GM12878 (cell line): ENCODE results near the gene IGSF8. TPM values are rescaled to one million over a fixed set of nuclear protein-coding genes. Genes with fewer than 3 reads are reported as not detected.

Experiments
- ATAC-seq: fragments of 200-7000 bp; cut with Tn5 transposase; 3 replicates; pipeline ENCODE4 v1.9.1; 2020; ENCODE audit warnings: mild to moderate bottlenecking, moderate library complexity
- BruUV-seq: library from RNA; stranded (reverse); fragments of 400-500 nt; replicated peaks from 2 replicates; lab custom pipeline; 2021; lab: Mats Ljungman, UMichigan
- CTCF ChIA-PET: fragments of 300-600 bp; sonication (Branson Sonifier 250); formaldehyde crosslinking; extraction: SDS; loops from one replicate; lab custom pipeline; 2021; ENCODE audit warnings: inconsistent platforms; lab: Yijun Ruan, JAX
- POLR2A ChIA-PET: fragments of 350-600 bp; formaldehyde crosslinking; extraction: SDS; loops from one replicate; lab custom pipeline; 2021; ENCODE audit warnings: inconsistent platforms; lab: Charles Lee
- RAD21 ChIA-PET: fragments of 300-600 bp; sonication (Branson Sonifier 250); formaldehyde crosslinking; loops from one replicate; lab custom pipeline; 2023; ENCODE audit warnings: antibody characterized with exemption; ENCODE audit not compliant: unreplicated experiment; lab: Charles Lee
- SMC1A ChIA-PET: fragments of 300-600 bp; sonication (Branson Sonifier 250); formaldehyde crosslinking; loops from one replicate; lab custom pipeline; 2023; ENCODE audit not compliant: unreplicated experiment, uncharacterized antibody; lab: Charles Lee
- DNase-seq: peaks from one replicate; pipeline ENCODE4 v3.0.0-alpha.2; 2011; ENCODE audit warnings: low read depth, low spot score
- FAIRE-seq: peaks from 3 replicates; lab custom pipeline; 2011; peaks lifted over from hg19 to GRCh38; lab: Jason Lieb, UNC
- H2AFZ ChIP-seq: 2 replicates; pipeline ENCODE4 v1.6.0; 2011; ENCODE audit warnings: low read depth, low read length, control low read depth; ENCODE audit not compliant: control insufficient read depth
- H3K27ac ChIP-seq: 2 replicates; pipeline ENCODE4 v1.5.1; 2011; ENCODE audit warnings: control low read depth; ENCODE audit not compliant: control insufficient read depth, insufficient read depth
- H3K27me3 ChIP-seq, 2 experiments: replicated peaks in 1 of 2; 2 replicates each; pipeline versions ENCODE4 v1.6.0 to v1.6.1; 2011; ENCODE audit warnings: low read length in 1 of 2; ENCODE audit not compliant: control insufficient read depth in 2 of 2, insufficient read depth in 2 of 2
- H3K36me3 ChIP-seq, 2 experiments: 2 replicates each; pipeline ENCODE4 v1.5.1; 2011; ENCODE audit warnings: low read length in 1 of 2; ENCODE audit not compliant: control insufficient read depth in 2 of 2, insufficient read depth in 2 of 2
- H3K4me1 ChIP-seq: 2 replicates; pipeline ENCODE4 v1.6.1; 2011; ENCODE audit warnings: mild to moderate bottlenecking, low read length, moderate library complexity, mixed read lengths; ENCODE audit not compliant: control insufficient read depth, insufficient read depth
- H3K4me2 ChIP-seq: 2 replicates; pipeline ENCODE4 v1.6.0; 2011; ENCODE audit warnings: control low read depth; ENCODE audit not compliant: control insufficient read depth, insufficient read depth
- H3K4me3 ChIP-seq: fragments of 200-600 bp; sonication (generic); 2 replicates; pipeline ENCODE4 v1.5.1; 2016
- H3K79me2 ChIP-seq: 2 replicates; pipeline ENCODE4 v1.6.0; 2011; ENCODE audit warnings: low read length; ENCODE audit not compliant: control insufficient read depth, insufficient read depth
- H3K9ac ChIP-seq: 2 replicates; pipeline ENCODE4 v1.8.0; 2011; ENCODE audit warnings: low read length, control low read depth, mixed read lengths; ENCODE audit not compliant: control insufficient read depth, insufficient read depth
- H3K9me3 ChIP-seq: replicated peaks from 3 replicates; pipeline ENCODE4 v1.5.1; 2011; ENCODE audit warnings: mild to moderate bottlenecking, low read length; ENCODE audit not compliant: control insufficient read depth, insufficient read depth
- H4K20me1 ChIP-seq: 2 replicates; pipeline ENCODE4 v1.6.0; 2011; ENCODE audit not compliant: control insufficient read depth, insufficient read depth
- CBX3 ChIP-seq: fragments of 200-600 bp; sonication (generic); IDR thresholded peaks from 2 replicates; pipeline ENCODE4 v1.6.1; 2016; ENCODE audit warnings: low read depth, borderline replicate concordance
- EED ChIP-seq: sonication (generic); IDR thresholded peaks from 2 replicates; pipeline ENCODE4 v1.6.1; 2016; ENCODE audit warnings: antibody characterized with exemption, low read depth
- LARP7 ChIP-seq: fragments of 450-650 bp; IDR thresholded peaks from 2 replicates; pipeline ENCODE4 v1.6.1; 2017; ENCODE audit warnings: mild to moderate bottlenecking
- PAX8 ChIP-seq: fragments of 450-650 bp; IDR thresholded peaks from 2 replicates; pipeline ENCODE4 v1.6.1; 2017; ENCODE audit warnings: mild to moderate bottlenecking, moderate library complexity
- SREBF1 ChIP-seq: IDR thresholded peaks from 2 replicates; pipeline ENCODE4 v1.6.1; 2012; ENCODE audit warnings: mild to moderate bottlenecking, low read length
- STAT1 ChIP-seq: fragments of 450-650 bp; conservative IDR thresholded peaks from 2 replicates; pipeline ENCODE4 v1.6.1; 2014; ENCODE audit warnings: antibody characterized with exemption, mild to moderate bottlenecking
- STAT3 ChIP-seq: IDR thresholded peaks from 2 replicates; pipeline ENCODE4 v1.6.1; 2011; ENCODE audit warnings: low read depth, low read length, improper control_type of control experiment
- YY1 ChIP-seq: IDR thresholded peaks from 2 replicates; pipeline ENCODE4 v1.6.1; 2011; ENCODE audit warnings: low read depth, mild to moderate bottlenecking, low read length
- ZNF274 ChIP-seq: IDR thresholded peaks from one replicate; pipeline ENCODE4 v1.8.0; 2011; ENCODE audit not compliant: insufficient read length, insufficient read depth
- WGBS: methylation state at CpG from one replicate; pipeline ENCODE4 v1.1.6; 2016; ENCODE audit warnings: low lambda C conversion rate; ENCODE audit not compliant: insufficient replicate concordance, insufficient coverage; ENCODE audit errors: missing lambda C conversion rate; 5-methylcytosine and 5-hydroxymethylcytosine counted together
- in situ Hi-C: fragments of 300-500 bp; cut with MboI; formaldehyde crosslinking; loops from 9 replicates; pipeline ENCODE4 v1.14.3; 2018; ENCODE audit warnings: mixed read lengths
- intact Hi-C: fragments of 100-400 bp; cut with micrococcal nuclease; formaldehyde crosslinking; loops from one replicate; pipeline ENCODE4 v1.14.2; 2022; ENCODE audit not compliant: unreplicated experiment
- polyA plus RNA-seq, 11 experiments: library from polyadenylated mRNA; depleted of rRNA in 4 of 11; unstranded in 6 of 11; stranded (reverse) in 5 of 11; fragments of >200 nt; fragmentation: Nextera tagmentation in 4 of 11; fragmentation: Illumina TruSeq in 1 of 11; extraction: Ambion mirVana in 4 of 11; extraction: Trizol in 1 of 11; gene quantifications; 1 replicate in 1 of 11; 2 replicates in 10 of 11; pipeline versions ENCODE4 v1.2.1 to v1.2.3, GENCODE V29; 2011 to 2016; ENCODE audit warnings: inconsistent platforms in 2 of 11, missing spikeins in 2 of 11, low read depth in 1 of 11
- total RNA-seq, 4 experiments: library from RNA; depleted of rRNA in 3 of 4; stranded (reverse); fragments of >200 nt in 3 of 4; fragmentation: Illumina TruSeq in 1 of 4; extraction: Trizol in 1 of 4; gene quantifications; 2 replicates each; pipeline versions ENCODE4 v1.2.1 to v1.2.3, GENCODE V29; 2013 to 2021

IGSF8 gene
- total and polyA plus RNA-seq, 10 of the 15 experiments (the other 5 are each of a cell fraction or from before 2014, with no cell fraction given): 0.64 to 24.7 (median 13.9) TPM

DNA sequence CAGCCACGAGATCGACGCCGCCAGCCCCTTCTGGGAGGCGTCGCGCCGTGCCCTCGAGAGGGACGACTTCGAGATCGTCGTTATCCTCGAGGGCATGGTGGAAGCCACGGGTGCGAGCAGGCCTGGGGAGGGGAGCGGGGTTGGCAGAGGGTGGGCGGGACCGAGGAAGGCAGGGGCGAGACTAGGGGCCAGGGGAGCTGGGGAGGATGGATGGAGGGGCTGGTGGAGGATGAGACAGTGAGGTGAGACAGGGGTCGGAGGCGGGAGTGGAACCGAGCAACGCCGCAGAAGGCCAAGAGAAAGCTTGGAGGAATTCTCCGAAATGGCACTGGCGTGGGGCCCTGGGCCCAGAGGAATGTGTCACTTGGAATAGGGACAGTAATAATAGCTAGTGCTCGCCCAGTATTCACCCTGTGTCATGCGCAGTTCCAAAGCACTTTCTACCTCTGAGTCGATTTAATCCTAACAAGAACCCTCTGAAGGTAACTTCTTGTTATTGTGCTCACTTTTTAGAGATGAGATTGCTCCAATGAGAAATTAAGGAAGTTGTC, 13.6 kb downstream of the IGSF8 start:
- RAD21 ChIA-PET: interaction anchor here (0.7 to 4.0 kb wide), 8 partner anchors 12 to 292 kb away, joined by 3 to 31 read pairs (median 10); partner anchors contain the start of gene IGSF8
- H3K9me3 ChIP-seq: no peaks in the 10 kb centered on the region
- no peak for TF ChIP-seq STAT1
- no peak for TF ChIP-seq CBX3
- no peak for TF ChIP-seq PAX8
- no peak for TF ChIP-seq YY1
- no peak for TF ChIP-seq EED
- TF ChIP-seq SREBF1: no peak
- no peak for TF ChIP-seq LARP7
- TF ChIP-seq STAT3: no peak
- TF ChIP-seq ZNF274: no peak
- TF ChIP-seq, all 136 proteins: peak for 0
- Histone ChIP-seq H3K9ac (no peak overlapping the region), H3K4me3 (no peak overlapping the region), H3K27ac (no peak overlapping the region), H2AFZ (no peak overlapping the region), H3K4me1 (no peaks in the 10 kb centered on the region), H4K20me1 (no peaks in the 10 kb centered on the region), H3K27me3 (peaks cover 0 to 2% of the 10 kb centered on the region in 2 experiments; a peak in 3 of 4 replicates), H3K4me2 (no peak overlapping the region), H3K36me3 (no peaks in the 10 kb centered on the region; a peak in 1 of 4 replicates), H3K79me2 (no peaks in the 10 kb centered on the region)
- 72% methylated on average over 19 of the region's 30 CpGs for WGBS
- CTCF ChIA-PET: interaction anchor here (0.6 to 30.2 kb wide), 20 partner anchors 12 to 331 kb away, joined by 3 to 1035 read pairs (median 6); partner anchors contain the start of genes IGSF8, KCNJ10, KCNJ9 and PIGM
- in situ Hi-C loops (no loop called here), intact Hi-C loops (loop anchor here (2.0 kb wide), 2 partner anchors 38 to 148 kb away; no protein-coding TSS in a partner anchor)
- no TSS peak for BruUV-seq
- ATAC-seq: no peak
- SMC1A ChIA-PET: interaction anchor here (0.5 to 4.5 kb wide), 11 partner anchors 12 to 174 kb away, joined by 3 to 35 read pairs (median 4); partner anchors contain the start of gene IGSF8
- POLR2A ChIA-PET: interaction anchor here (1.5 kb wide), 1 partner anchor 38 kb away, joined by 4 read pairs; no protein-coding TSS in a partner anchor
- FAIRE-seq: no peak
- DNase-seq: no peak
